ENCODE results near the gene ABCC11. TPM values are rescaled to one million over a fixed set of nuclear protein-coding genes. Genes with fewer than 3 reads are reported as not detected.

Gene ABCC11
- total and polyA plus RNA-seq, 2 of the 13 experiments (the other 11 are each of a cell fraction or from before 2014, with no cell fraction given) = 1.0 to 1.4 TPM

GRCh38 chr16:48194828-48195556 is 52.3 kb downstream of the ABCC11 start (continued):
- TF ChIP-seq SAP130 (CRISPR knock-in tag; IDR thresholded peaks at IDR 0.05; ENCODE audit: low read depth) (peak; percentile 39; the same call in 1 of the 2 replicates), CREB3 (CRISPR knock-in tag; IDR thresholded peaks at IDR 0.05) (no peak), BCL6 (CRISPR knock-in tag; IDR thresholded peaks at IDR 0.05) (peak; percentile 78), NFIC (IDR thresholded peaks at IDR 0.05; ENCODE audit: low read length) (peak; percentile 39; the same call in 1 of the 2 replicates), ZBTB8A (CRISPR knock-in tag; IDR thresholded peaks at IDR 0.05; ENCODE audit: borderline replicate concordance, low read depth) (no peak), ZNF768 (CRISPR knock-in tag; IDR thresholded peaks at IDR 0.05) (no peak), TCF7 (IDR thresholded peaks at IDR 0.05; ENCODE audit: low read depth) (peak; percentile 16; the same call in 1 of the 2 replicates), SOX5 (CRISPR knock-in tag; IDR thresholded peaks at IDR 0.05; ENCODE audit: borderline replicate concordance) (peak; percentile 56; the same call in 1 of the 2 replicates), HNF1B (CRISPR knock-in tag; IDR thresholded peaks at IDR 0.05) (peak; percentile 43; the same call in 1 of the 2 replicates)

- Histone ChIP-seq H3K9ac (ENCODE audit: insufficient read depth, low read depth, low read length) (no peak overlapping the region), H3K36me3 (replicated peaks in 1 of 2; ENCODE audit: control insufficient read depth in 1 of 2, insufficient read depth in 2 of 2, low read length in 2 of 2) (no peaks in the 10 kb centered on the region), H3K4me3 (replicated peaks in 1 of 3; ENCODE audit: insufficient read depth in 1 of 3, low read depth in 2 of 3, low read length in 3 of 3) (no peak overlapping the region), H4K20me1 (ENCODE audit: insufficient read depth, low read length) (no peaks in the 10 kb centered on the region), H3K27me3 (ENCODE audit: control insufficient read depth in 1 of 2, insufficient read depth in 2 of 2, low read length in 2 of 2) (no peaks in the 10 kb centered on the region), H2AFZ (ENCODE audit: low read length) (no peak overlapping the region), H3K4me2 (ENCODE audit: low read depth, low read length) (no peak overlapping the region), H3K79me2 (ENCODE audit: insufficient read depth, low read length) (no peaks in the 10 kb centered on the region), H3K9me3 (ENCODE audit: low read length) (no peaks in the 10 kb centered on the region), H3K27ac (ENCODE audit: extremely low read length, insufficient read depth, low read length) (no peak overlapping the region), H3K4me1 (ENCODE audit: insufficient read depth, low read length) (peaks cover 34% of the 10 kb centered on the region)
- BruUV-seq (replicated peaks) = no TSS peak
- WGBS (ENCODE audit: low lambda C conversion rate) = 69% methylated on average over 7 of the region's 7 CpGs
- intact Hi-C loops (cut with micrococcal nuclease; ENCODE audit: unreplicated experiment) (loop anchor here (2.0 kb wide), 1 partner anchor 15 kb away; no protein-coding TSS in a partner anchor), in situ Hi-C loops (cut with HindIII; ENCODE audit: extremely low pct_ligation_motif_present, low pct_unique_long_range_greater_than_20kb) (no loop called here)
- TF ChIP-seq EED (CRISPR knock-in tag; IDR thresholded peaks at IDR 0.05) = no peak
- no peak for TF ChIP-seq RBAK (CRISPR knock-in tag; IDR thresholded peaks at IDR 0.05)
- no peak for TF ChIP-seq ZFY (CRISPR knock-in tag; IDR thresholded peaks at IDR 0.05)
- TF ChIP-seq ZNF674 (CRISPR knock-in tag; IDR thresholded peaks at IDR 0.05; ENCODE audit: low read depth) = no peak
- no peak for TF ChIP-seq TAF15 (IDR thresholded peaks at IDR 0.05; ENCODE audit: low read depth, low read length, poor library complexity, severe bottlenecking)
- TF ChIP-seq MED13 (CRISPR knock-in tag; IDR thresholded peaks at IDR 0.05) = no peak
- TF ChIP-seq MAFF (IDR thresholded peaks at IDR 0.05; ENCODE audit: low read depth, low read length) = peak; percentile 65
- peak; percentile 76 to 86 for TF ChIP-seq MAFK (conservative IDR thresholded peaks at IDR 0.05 in 1 of 2, IDR thresholded peaks at IDR 0.05 in 1 of 2; ENCODE audit: low read length in 2 of 2)
- no peak for TF ChIP-seq JUN (CRISPR knock-in tag; IDR thresholded peaks at IDR 0.05)
- no peak for TF ChIP-seq ZNF557 (CRISPR knock-in tag; IDR thresholded peaks at IDR 0.05)
- no peak for TF ChIP-seq PHB2 (IDR thresholded peaks at IDR 0.05; ENCODE audit: partially characterized antibody)
- CTCF ChIA-PET (ENCODE audit: low intra/inter-chr PET ratio, low total read pairs) = no interaction called here
- DNase-seq (ENCODE audit: low spot score) (no peak), FAIRE-seq (no peak), ATAC-seq (no peak)
- POLR2A ChIA-PET = interaction anchor here (1.6 kb wide), 1 partner anchor 42 kb away, joined by 7 read pairs; no protein-coding TSS in a partner anchor
These were observed 53.5 kb downstream of the ABCC11 start for GRCh38 chr16:48193846-48194245.

Measured in HepG2 (cell line).